ENCODE data around the gene POLR2A. TPM values are rescaled to one million over a fixed set of nuclear protein-coding genes. Genes with fewer than 3 reads are reported as not detected.
A peak's percentile ranks its signal among the peaks of the same experiment; 100 is the strongest.

POLR2A gene
- polyA plus RNA-seq, 3 donors, result 12.1 to 27.9 (median 25.4) TPM

GRCh38 chr17:7530023-7530900 is 46.1 kb downstream of the POLR2A start:
- no peak overlapping the region for H3K4me3 Mint-ChIP-seq
- Histone ChIP-seq H3K9ac (ENCODE audit: insufficient read depth, low read length, poor library complexity, severe bottlenecking) (no peak overlapping the region), H3K79me2 (ENCODE audit: insufficient read depth, low read length) (no peaks in the 10 kb centered on the region), H3K36me3 (replicated peaks in 1 of 2; ENCODE audit: control insufficient read depth in 1 of 2, insufficient read depth in 2 of 2, low read length in 2 of 2) (no peaks in the 10 kb centered on the region), H3K4me1 (ENCODE audit: control insufficient read depth in 1 of 2, insufficient read depth in 2 of 2, low read length in 2 of 2) (peaks cover 6 to 8% of the 10 kb centered on the region in 2 donors), H2AFZ (ENCODE audit: insufficient read depth, low read depth, low read length, poor library complexity, severe bottlenecking) (no peak overlapping the region), H3K4me3 (replicated peaks in 1 of 3; ENCODE audit: low read depth in 2 of 3, low read length in 3 of 3) (no peak overlapping the region), H3K9me3 (replicated peaks in 1 of 2; ENCODE audit: control insufficient read depth in 1 of 2, insufficient read depth in 1 of 2, low read length in 2 of 2) (peaks cover 17 to 33% of the 10 kb centered on the region in 2 donors), H3K27me3 (ENCODE audit: control insufficient read depth in 2 of 2, insufficient read depth in 2 of 2, low read length in 2 of 2) (no peaks in the 10 kb centered on the region), H3K27ac (ENCODE audit: low read depth in 1 of 2, low read length in 2 of 2) (no peak overlapping the region), H3K4me2 (replicated peaks; ENCODE audit: extremely low read depth, low read length, poor library complexity, severe bottlenecking) (no peak overlapping the region), H4K20me1 (ENCODE audit: insufficient read depth, low read length) (no peaks in the 10 kb centered on the region)
- peak in 1 of 3 donors; percentile 13 for DNase-seq
- intact Hi-C loops (cut with micrococcal nuclease), result no loop called here
- WGBS (ENCODE audit: insufficient coverage), result no CpG with 5 or more reads among the region's 6 CpGs
- H3K27ac Mint-ChIP-seq, result peak overlapping the region in 2 of 7 donors; percentile 10 to 82
- no peaks in the 10 kb centered on the region for H3K36me3 Mint-ChIP-seq
- H3K4me1 Mint-ChIP-seq, result peaks cover 6% of the 10 kb centered on the region
- no peak for TF ChIP-seq CTCF (IDR thresholded peaks at IDR 0.05)
- peaks cover 2 to 6% (median 3%) of the 10 kb centered on the region in 3 donors for H3K27me3 Mint-ChIP-seq (ENCODE audit: low read depth in 3 of 3)
- H3K9me3 Mint-ChIP-seq, result peaks cover 8 to 51% (median 41%) of the 10 kb centered on the region in 7 donors

GRCh38 chr17:7538050-7538449 is 53.9 kb downstream of the POLR2A start:
- peaks cover 1 to 9% (median 1%) of the 10 kb centered on the region in 3 donors for H3K27me3 Mint-ChIP-seq (ENCODE audit: low read depth in 3 of 3)
- Histone ChIP-seq H3K27me3 (ENCODE audit: control insufficient read depth in 2 of 2, insufficient read depth in 2 of 2, low read length in 2 of 2) (no peaks in the 10 kb centered on the region), H3K4me2 (replicated peaks; ENCODE audit: extremely low read depth, low read length, poor library complexity, severe bottlenecking) (no peak overlapping the region), H3K4me3 (replicated peaks in 1 of 3; ENCODE audit: low read depth in 2 of 3, low read length in 3 of 3) (no peak overlapping the region), H3K36me3 (replicated peaks in 1 of 2; ENCODE audit: control insufficient read depth in 1 of 2, insufficient read depth in 2 of 2, low read length in 2 of 2) (no peaks in the 10 kb centered on the region), H2AFZ (ENCODE audit: insufficient read depth, low read depth, low read length, poor library complexity, severe bottlenecking) (no peak overlapping the region), H3K4me1 (ENCODE audit: control insufficient read depth in 1 of 2, insufficient read depth in 2 of 2, low read length in 2 of 2) (no peaks in the 10 kb centered on the region), H3K79me2 (ENCODE audit: insufficient read depth, low read length) (no peaks in the 10 kb centered on the region), H3K9ac (ENCODE audit: insufficient read depth, low read length, poor library complexity, severe bottlenecking) (no peak overlapping the region), H3K9me3 (replicated peaks in 1 of 2; ENCODE audit: control insufficient read depth in 1 of 2, insufficient read depth in 1 of 2, low read length in 2 of 2) (peaks cover 17 to 20% of the 10 kb centered on the region in 2 donors), H3K27ac (ENCODE audit: low read depth in 1 of 2, low read length in 2 of 2) (no peak overlapping the region), H4K20me1 (ENCODE audit: insufficient read depth, low read length) (no peaks in the 10 kb centered on the region)
- DNase-seq, result no peak
- H3K27ac Mint-ChIP-seq, result no peak overlapping the region
- no peaks in the 10 kb centered on the region for H3K36me3 Mint-ChIP-seq
- H3K4me1 Mint-ChIP-seq, result peaks cover 2% of the 10 kb centered on the region
- H3K4me3 Mint-ChIP-seq, result no peak overlapping the region
- WGBS (ENCODE audit: insufficient coverage), result 42% methylated on average over 2 of the region's 3 CpGs
- intact Hi-C loops (cut with micrococcal nuclease), result no loop called here
- no peak for TF ChIP-seq CTCF (IDR thresholded peaks at IDR 0.05)
- H3K9me3 Mint-ChIP-seq, result peaks cover 12 to 30% (median 18%) of the 10 kb centered on the region in 7 donors

All from CD14-positive monocyte (primary cell).